GM12874 (cell line): ENCODE measurements around the gene ADAMTS2.

Experiments
- CTCF ChIP-seq: IDR thresholded peaks from 2 replicates; pipeline ENCODE4 v1.5.1; 2011; ENCODE audit warnings: low read depth, mild to moderate bottlenecking, control low read depth, low read length, moderate library complexity; ENCODE audit not compliant: insufficient read depth

Gene ADAMTS2

GRCh38 chr5:179223528-179223927 is 121.7 kb downstream of the ADAMTS2 start:
- no peak for TF ChIP-seq CTCF

- TF ChIP-seq CTCF = no peak
Measured at GRCh38 chr5:179222246-179223017, 122.8 kb downstream of the ADAMTS2 start.

GRCh38 chr5:179221877-179222220 is 123.4 kb downstream of the ADAMTS2 start:
- TF ChIP-seq CTCF = no peak

- no peak for TF ChIP-seq CTCF
Measured at GRCh38 chr5:179221196-179221876, 123.9 kb downstream of the ADAMTS2 start.

- no peak for TF ChIP-seq CTCF
Measured at GRCh38 chr5:179220716-179221115, 124.5 kb downstream of the ADAMTS2 start.

GRCh38 chr5:179219661-179220620 is 125.3 kb downstream of the ADAMTS2 start:
- no peak for TF ChIP-seq CTCF

- no peak for TF ChIP-seq CTCF
Measured at GRCh38 chr5:179218943-179219330, 126.3 kb downstream of the ADAMTS2 start.
